ENCODE results near the gene COPG1. TPM values are rescaled to one million over a fixed set of nuclear protein-coding genes. Genes with fewer than 3 reads are reported as not detected.

Gene COPG1
- total RNA-seq, 1 experiment from 2014 or later = 132 TPM

DNA sequence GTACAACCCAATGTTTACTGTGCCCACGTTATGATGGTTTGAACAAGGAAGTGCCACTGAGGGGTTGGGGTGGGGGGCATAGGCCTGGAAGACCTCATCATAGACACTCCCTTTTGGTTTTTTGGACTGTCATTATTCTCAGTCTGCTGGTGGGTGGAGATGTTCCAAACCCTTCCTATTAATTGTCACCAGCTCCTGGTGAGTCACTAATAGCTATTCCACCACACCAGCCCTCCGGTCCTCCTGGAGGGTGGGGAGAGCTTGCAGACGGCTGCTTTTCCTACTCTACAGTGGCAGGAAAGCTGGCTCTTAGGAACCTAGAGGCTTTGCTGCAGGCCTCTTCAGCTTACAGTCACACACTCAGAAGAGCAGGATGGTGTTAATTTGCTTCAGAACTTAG is 9.0 kb upstream of the COPG1 start:
- ATAC-seq = peak; percentile 19; the same call in 1 of the 2 replicates
- Mint-ChIP-seq H3K36me3 (no peaks in the 10 kb centered on the region), H3K27me3 (ENCODE audit: low read depth) (no peaks in the 10 kb centered on the region), H3K4me1 (peaks cover 7% of the 10 kb centered on the region), H3K27ac (no peak overlapping the region), H3K4me3 (no peak overlapping the region), H3K9me3 (0 out of 2 replicates have a peak, but pooled peaks cover 3% of the 10 kb centered on the region)
- POLR2A ChIA-PET = interaction anchor here (0.6 to 1.0 kb wide), 2 partner anchors 56 to 203 kb away, joined by 3 to 5 read pairs; partner anchors contain the start of gene CNBP
- CTCF ChIA-PET = interaction anchor here (1.0 to 1.7 kb wide), 5 partner anchors 12 to 270 kb away, joined by 3 to 6 read pairs (median 3); no protein-coding TSS in a partner anchor
- DNase-seq (ENCODE audit: low spot score) = no peak
- TF ChIP-seq, protein P1, sequence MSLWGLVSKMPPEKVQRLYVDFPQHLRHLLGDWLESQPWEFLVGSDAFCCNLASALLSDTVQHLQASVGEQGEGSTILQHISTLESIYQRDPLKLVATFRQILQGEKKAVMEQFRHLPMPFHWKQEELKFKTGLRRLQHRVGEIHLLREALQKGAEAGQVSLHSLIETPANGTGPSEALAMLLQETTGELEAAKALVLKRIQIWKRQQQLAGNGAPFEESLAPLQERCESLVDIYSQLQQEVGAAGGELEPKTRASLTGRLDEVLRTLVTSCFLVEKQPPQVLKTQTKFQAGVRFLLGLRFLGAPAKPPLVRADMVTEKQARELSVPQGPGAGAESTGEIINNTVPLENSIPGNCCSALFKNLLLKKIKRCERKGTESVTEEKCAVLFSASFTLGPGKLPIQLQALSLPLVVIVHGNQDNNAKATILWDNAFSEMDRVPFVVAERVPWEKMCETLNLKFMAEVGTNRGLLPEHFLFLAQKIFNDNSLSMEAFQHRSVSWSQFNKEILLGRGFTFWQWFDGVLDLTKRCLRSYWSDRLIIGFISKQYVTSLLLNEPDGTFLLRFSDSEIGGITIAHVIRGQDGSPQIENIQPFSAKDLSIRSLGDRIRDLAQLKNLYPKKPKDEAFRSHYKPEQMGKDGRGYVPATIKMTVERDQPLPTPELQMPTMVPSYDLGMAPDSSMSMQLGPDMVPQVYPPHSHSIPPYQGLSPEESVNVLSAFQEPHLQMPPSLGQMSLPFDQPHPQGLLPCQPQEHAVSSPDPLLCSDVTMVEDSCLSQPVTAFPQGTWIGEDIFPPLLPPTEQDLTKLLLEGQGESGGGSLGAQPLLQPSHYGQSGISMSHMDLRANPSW (CRISPR knock-in tag; conservative IDR thresholded peaks at IDR 0.05; ENCODE audit: low read depth) = no peak
- TF ChIP-seq, protein P2, sequence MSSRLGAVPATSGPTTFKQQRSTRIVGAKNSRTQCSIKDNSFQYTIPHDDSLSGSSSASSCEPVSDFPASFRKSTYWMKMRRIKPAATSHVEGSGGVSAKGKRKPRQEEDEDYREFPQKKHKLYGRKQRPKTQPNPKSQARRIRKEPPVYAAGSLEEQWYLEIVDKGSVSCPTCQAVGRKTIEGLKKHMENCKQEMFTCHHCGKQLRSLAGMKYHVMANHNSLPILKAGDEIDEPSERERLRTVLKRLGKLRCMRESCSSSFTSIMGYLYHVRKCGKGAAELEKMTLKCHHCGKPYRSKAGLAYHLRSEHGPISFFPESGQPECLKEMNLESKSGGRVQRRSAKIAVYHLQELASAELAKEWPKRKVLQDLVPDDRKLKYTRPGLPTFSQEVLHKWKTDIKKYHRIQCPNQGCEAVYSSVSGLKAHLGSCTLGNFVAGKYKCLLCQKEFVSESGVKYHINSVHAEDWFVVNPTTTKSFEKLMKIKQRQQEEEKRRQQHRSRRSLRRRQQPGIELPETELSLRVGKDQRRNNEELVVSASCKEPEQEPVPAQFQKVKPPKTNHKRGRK (CRISPR knock-in tag; IDR thresholded peaks at IDR 0.05; ENCODE audit: borderline replicate concordance) = no peak
- TF ChIP-seq USF2 (CRISPR knock-in tag; IDR thresholded peaks at IDR 0.05) = no peak
- no peak for TF ChIP-seq CREB1 (CRISPR knock-in tag; IDR thresholded peaks at IDR 0.05)
- TF ChIP-seq FOXK1 (CRISPR knock-in tag; IDR thresholded peaks at IDR 0.05) = no peak
- TF ChIP-seq JAZF1 (CRISPR knock-in tag; IDR thresholded peaks at IDR 0.05) = no peak
- no peak for TF ChIP-seq OVOL2 (CRISPR knock-in tag; IDR thresholded peaks at IDR 0.05; ENCODE audit: borderline replicate concordance)
- no peak for TF ChIP-seq ZNF138 (CRISPR knock-in tag; conservative IDR thresholded peaks at IDR 0.05)
- TF ChIP-seq FOXJ3 (CRISPR knock-in tag; IDR thresholded peaks at IDR 0.05; ENCODE audit: borderline replicate concordance) = no peak
- TF ChIP-seq GRHL2 (CRISPR knock-in tag; IDR thresholded peaks at IDR 0.05; ENCODE audit: insufficient replicate concordance, severe bottlenecking) = no peak
- TF ChIP-seq RORB (CRISPR knock-in tag; IDR thresholded peaks at IDR 0.05) = no peak
- TF ChIP-seq, protein P3, sequence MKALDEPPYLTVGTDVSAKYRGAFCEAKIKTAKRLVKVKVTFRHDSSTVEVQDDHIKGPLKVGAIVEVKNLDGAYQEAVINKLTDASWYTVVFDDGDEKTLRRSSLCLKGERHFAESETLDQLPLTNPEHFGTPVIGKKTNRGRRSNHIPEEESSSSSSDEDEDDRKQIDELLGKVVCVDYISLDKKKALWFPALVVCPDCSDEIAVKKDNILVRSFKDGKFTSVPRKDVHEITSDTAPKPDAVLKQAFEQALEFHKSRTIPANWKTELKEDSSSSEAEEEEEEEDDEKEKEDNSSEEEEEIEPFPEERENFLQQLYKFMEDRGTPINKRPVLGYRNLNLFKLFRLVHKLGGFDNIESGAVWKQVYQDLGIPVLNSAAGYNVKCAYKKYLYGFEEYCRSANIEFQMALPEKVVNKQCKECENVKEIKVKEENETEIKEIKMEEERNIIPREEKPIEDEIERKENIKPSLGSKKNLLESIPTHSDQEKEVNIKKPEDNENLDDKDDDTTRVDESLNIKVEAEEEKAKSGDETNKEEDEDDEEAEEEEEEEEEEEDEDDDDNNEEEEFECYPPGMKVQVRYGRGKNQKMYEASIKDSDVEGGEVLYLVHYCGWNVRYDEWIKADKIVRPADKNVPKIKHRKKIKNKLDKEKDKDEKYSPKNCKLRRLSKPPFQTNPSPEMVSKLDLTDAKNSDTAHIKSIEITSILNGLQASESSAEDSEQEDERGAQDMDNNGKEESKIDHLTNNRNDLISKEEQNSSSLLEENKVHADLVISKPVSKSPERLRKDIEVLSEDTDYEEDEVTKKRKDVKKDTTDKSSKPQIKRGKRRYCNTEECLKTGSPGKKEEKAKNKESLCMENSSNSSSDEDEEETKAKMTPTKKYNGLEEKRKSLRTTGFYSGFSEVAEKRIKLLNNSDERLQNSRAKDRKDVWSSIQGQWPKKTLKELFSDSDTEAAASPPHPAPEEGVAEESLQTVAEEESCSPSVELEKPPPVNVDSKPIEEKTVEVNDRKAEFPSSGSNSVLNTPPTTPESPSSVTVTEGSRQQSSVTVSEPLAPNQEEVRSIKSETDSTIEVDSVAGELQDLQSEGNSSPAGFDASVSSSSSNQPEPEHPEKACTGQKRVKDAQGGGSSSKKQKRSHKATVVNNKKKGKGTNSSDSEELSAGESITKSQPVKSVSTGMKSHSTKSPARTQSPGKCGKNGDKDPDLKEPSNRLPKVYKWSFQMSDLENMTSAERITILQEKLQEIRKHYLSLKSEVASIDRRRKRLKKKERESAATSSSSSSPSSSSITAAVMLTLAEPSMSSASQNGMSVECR (CRISPR knock-in tag; IDR thresholded peaks at IDR 0.05; ENCODE audit: borderline replicate concordance) = no peak
- TF ChIP-seq ZNF219 (CRISPR knock-in tag; IDR thresholded peaks at IDR 0.05; ENCODE audit: borderline replicate concordance) = no peak
- no peak for TF ChIP-seq EMX1 (CRISPR knock-in tag; IDR thresholded peaks at IDR 0.05)
- no peak for TF ChIP-seq MXD4 (CRISPR knock-in tag; IDR thresholded peaks at IDR 0.05; ENCODE audit: borderline replicate concordance)
- TF ChIP-seq SMAD3 (CRISPR knock-in tag; IDR thresholded peaks at IDR 0.05; ENCODE audit: borderline replicate concordance) = no peak
